HG03108 (cell line): ENCODE measurements around the gene PUM1.
"Not testable (repeated sequence)": the region's sequence is repeated elsewhere in the genome, so short reads cannot be mapped to it uniquely, and the experiment has no call there.

ENCODE experiments used
- ATAC-seq: cut with Tn5 transposase; IDR thresholded peaks from one replicate; pipeline ENCODE4 v1.9.1; 2021; ENCODE audit warnings: moderate library complexity; ENCODE audit not compliant: unreplicated experiment

The PUM1 gene

GRCh38 chr1:30997463-30998057, 68.0 kb downstream of the PUM1 start:
- ATAC-seq: no peak

GRCh38 chr1:30995990-30996612, 69.4 kb downstream of the PUM1 start:
- ATAC-seq: no peak

GRCh38 chr1:30991862-30992606, 73.5 kb downstream of the PUM1 start:
- ATAC-seq: no peak

- no peak for ATAC-seq
Observed at GRCh38 chr1:30990591-30990990, 74.9 kb downstream of the PUM1 start.

GRCh38 chr1:30988045-30988444, 77.5 kb downstream of the PUM1 start:
- no peak for ATAC-seq

- ATAC-seq: no peak
Observed at GRCh38 chr1:30986755-30987154, 78.8 kb downstream of the PUM1 start.

- no peak for ATAC-seq
Observed at GRCh38 chr1:30984991-30985503, 80.5 kb downstream of the PUM1 start.

GRCh38 chr1:30984165-30984889, 81.2 kb downstream of the PUM1 start:
- ATAC-seq: no peak

- no peak for ATAC-seq
Observed at GRCh38 chr1:30982937-30983336, 82.6 kb downstream of the PUM1 start.

- ATAC-seq: no peak
Observed at GRCh38 chr1:30982431-30982830, 83.1 kb downstream of the PUM1 start.

- ATAC-seq: no peak
Observed at GRCh38 chr1:30981172-30981571, 84.3 kb downstream of the PUM1 start.

GRCh38 chr1:30977511-30977910, 88.0 kb downstream of the PUM1 start:
- no peak for ATAC-seq

GRCh38 chr1:30977105-30977504, 88.4 kb downstream of the PUM1 start:
- no peak for ATAC-seq

- no peak for ATAC-seq
Observed at GRCh38 chr1:30976143-30976542, 89.4 kb downstream of the PUM1 start.

- no peak for ATAC-seq
Observed at GRCh38 chr1:30975217-30975616, 90.3 kb downstream of the PUM1 start.

GRCh38 chr1:30974536-30974935, 91.0 kb downstream of the PUM1 start:
- no peak for ATAC-seq

GRCh38 chr1:30972349-30972748, 93.2 kb downstream of the PUM1 start:
- ATAC-seq: not testable (repeated sequence)

GRCh38 chr1:30971496-30971895, 94.0 kb downstream of the PUM1 start:
- ATAC-seq: no peak

- ATAC-seq: no peak
Observed at GRCh38 chr1:30969903-30970302, 95.6 kb downstream of the PUM1 start.

GRCh38 chr1:30968220-30968971, 97.1 kb downstream of the PUM1 start:
- no peak for ATAC-seq
